ENCODE measurements around the gene LAMB2.

The LAMB2 gene

DNA sequence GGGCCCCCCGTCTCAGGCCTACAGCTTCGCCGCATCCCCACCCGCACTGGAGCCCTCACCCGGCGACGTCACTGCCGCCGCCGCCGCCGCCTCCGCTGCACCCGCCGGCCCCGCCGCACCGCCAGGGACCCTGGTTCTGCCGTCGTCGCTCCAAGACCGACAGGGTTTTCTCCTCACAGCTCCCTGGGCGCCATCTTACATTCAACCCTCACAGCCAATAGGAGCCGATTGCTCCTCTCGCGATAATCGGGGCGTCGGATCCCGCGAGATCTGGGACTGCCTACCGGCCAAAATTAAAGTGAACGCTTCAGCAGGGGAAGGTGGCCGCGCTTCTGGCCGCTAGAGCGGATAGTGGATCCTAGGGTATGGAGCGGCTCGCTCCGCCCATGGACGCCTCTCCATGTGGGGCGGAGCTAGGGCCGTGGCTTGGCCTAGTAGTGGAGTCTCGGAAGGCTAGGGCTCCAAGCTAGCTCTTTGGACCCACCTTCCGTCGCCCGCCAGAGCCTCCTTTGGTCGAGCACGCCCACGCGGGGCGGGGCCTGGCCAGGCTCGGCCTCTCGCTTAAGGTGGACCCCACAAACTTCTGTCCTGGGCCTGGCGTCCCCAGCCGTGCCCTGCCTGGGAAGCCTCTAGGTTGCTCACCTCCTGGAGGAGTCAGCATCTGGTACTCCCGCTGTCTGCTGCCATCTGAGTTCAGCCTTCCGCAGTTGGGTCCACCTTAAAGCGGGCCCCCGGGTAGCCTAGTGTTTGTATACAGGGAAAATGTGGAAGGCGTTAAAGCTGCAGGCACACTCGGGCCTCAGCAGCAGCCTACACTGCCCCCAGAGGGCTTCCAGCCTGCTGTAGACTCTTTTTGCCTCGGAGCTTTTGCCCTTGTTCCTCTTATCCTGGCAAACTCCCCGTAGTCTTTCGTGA is 38.7 kb downstream of the LAMB2 start, which contains the start of gene QRICH1:
Gene QRICH1, minus strand, starts transcription at position 219 of the 915 bp plus-strand sequence. CDS start 17,054 bp downstream, outside the sequence.
- H3K4me1 ChIP-seq (ENCODE audit: insufficient read depth, low read length): peaks cover 7% of the 10 kb centered on the region; the same call in 1 of the 2 replicates
- H3K9me3 ChIP-seq (ENCODE audit: insufficient read depth, low read depth, low read length): no peaks in the 10 kb centered on the region
- H3K27me3 ChIP-seq (ENCODE audit: insufficient read depth, low read length): no peaks in the 10 kb centered on the region
- under 1% methylated on average over 65 of the region's 65 CpGs for WGBS
- H3K36me3 ChIP-seq (ENCODE audit: insufficient read depth, low read length): peaks cover 53% of the 10 kb centered on the region
- peak within 1 kb of the TSS; percentile 100 for H3K27ac ChIP-seq (ENCODE audit: low read depth, low read length)
- peak within 1 kb of the TSS; percentile 86 for H3K9ac ChIP-seq (ENCODE audit: low read depth, low read length)
- peak within 1 kb of the TSS; percentile 80 for H3K4me3 ChIP-seq (ENCODE audit: low read length)

DNA sequence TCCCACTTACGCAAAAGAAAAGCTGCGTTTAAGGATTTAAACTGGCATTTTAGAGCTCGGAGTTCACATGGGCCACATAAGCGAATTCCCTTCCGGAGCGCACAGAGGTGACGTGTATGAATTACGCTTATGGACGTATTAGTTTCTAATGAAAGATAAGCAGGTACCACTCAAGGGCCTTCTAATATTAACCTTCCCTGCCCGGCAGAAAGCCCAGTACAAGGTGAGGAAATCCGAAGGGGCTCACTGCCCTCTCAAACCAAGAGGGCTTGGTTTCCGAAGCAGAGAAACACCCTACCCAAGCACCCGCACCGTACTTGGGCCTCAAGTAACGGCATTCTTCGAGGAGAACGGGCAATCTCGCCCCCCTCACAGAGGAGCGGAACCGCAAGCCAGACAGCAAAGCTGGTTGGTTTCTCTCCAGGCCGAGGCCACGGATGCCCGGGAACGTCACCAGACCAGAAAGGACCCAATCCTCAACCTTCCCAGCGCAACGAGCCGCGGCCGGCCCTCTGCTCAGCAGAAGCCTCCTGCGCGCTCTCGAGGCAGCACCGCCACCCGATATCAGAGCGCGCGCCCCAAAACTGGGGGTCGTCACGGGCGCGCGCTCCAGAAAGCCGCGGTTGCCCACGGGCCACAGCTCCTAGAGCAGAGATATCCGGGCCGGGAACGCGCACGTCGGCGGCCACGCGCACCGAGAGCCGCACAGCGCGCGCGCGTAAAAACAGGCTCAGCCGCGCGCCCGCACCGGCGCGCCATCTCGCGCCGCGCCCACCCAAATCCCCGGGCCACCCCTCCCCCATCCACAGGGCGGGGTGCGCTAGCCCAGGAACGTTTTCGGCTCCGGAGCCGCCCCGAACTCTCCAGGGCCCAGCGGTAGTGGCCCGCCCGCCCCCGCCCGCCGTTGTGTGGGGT is 39.7 kb downstream of the LAMB2 start:
- WGBS: under 1% methylated on average over 86 of the region's 86 CpGs
- Histone ChIP-seq H3K4me3 (ENCODE audit: low read length) (peak overlapping the region; percentile 80), H3K36me3 (ENCODE audit: insufficient read depth, low read length) (peaks cover 48% of the 10 kb centered on the region)

DNA sequence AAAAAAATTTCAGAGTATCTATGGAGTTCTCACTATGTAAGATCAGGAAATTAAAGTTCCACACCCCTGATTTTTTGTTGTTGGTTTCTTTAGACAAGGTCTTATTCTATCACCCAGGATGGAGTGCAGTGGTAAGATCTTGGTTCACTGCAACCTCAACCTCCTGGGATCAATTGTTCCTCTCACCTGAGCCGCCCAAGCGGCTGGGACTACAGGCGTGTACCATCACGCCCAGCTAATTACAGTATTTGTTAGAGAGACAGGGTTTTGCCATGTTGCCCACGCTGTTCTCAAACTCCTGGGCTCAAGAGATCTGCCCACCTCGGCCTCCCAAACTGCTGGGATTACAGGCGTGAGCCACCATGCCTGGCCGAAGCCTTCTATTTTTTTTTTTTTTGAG is 51.4 kb downstream of the LAMB2 start:
- Histone ChIP-seq H3K4me1 (ENCODE audit: insufficient read depth, low read length) (no peaks in the 10 kb centered on the region), H3K9me3 (ENCODE audit: insufficient read depth, low read depth, low read length) (no peaks in the 10 kb centered on the region), H3K36me3 (ENCODE audit: insufficient read depth, low read length) (peaks cover 38% of the 10 kb centered on the region), H3K4me3 (ENCODE audit: low read length) (no peak overlapping the region), H3K27me3 (ENCODE audit: insufficient read depth, low read length) (no peaks in the 10 kb centered on the region), H3K9ac (ENCODE audit: low read depth, low read length) (no peak overlapping the region), H3K27ac (ENCODE audit: low read depth, low read length) (no peak overlapping the region)
- WGBS: 96% methylated on average over 8 of the region's 8 CpGs

More for the DNA sequence above, 39.7 kb downstream of the LAMB2 start:
- H3K9ac ChIP-seq (ENCODE audit: low read depth, low read length): peak overlapping the region; percentile 86
- peaks cover 7% of the 10 kb centered on the region; the same call in 1 of the 2 replicates for H3K4me1 ChIP-seq (ENCODE audit: insufficient read depth, low read length)
- no peaks in the 10 kb centered on the region for H3K27me3 ChIP-seq (ENCODE audit: insufficient read depth, low read length)
- H3K27ac ChIP-seq (ENCODE audit: low read depth, low read length): peak overlapping the region; percentile 100
- no peaks in the 10 kb centered on the region for H3K9me3 ChIP-seq (ENCODE audit: insufficient read depth, low read depth, low read length)

DNA sequence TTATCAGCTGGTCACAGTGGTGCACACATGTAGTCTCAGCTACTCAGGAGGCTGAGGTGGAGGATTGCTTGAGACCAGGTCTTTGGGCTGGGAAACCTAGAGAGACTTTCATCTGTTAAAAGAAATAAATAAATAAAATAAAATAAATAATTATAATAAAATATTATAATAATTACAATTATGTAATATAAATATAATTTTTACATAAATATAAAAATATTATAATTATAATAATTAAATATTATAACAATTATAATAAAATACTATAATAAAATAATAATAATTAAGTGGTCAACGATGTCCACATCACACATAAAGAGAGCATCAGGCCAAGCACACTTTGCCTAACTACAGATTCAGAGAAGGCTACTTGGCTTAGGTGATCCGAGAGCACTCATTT is 53.6 kb downstream of the LAMB2 start:
- WGBS: 95% methylated on average over 2 of the region's 2 CpGs

DNA sequence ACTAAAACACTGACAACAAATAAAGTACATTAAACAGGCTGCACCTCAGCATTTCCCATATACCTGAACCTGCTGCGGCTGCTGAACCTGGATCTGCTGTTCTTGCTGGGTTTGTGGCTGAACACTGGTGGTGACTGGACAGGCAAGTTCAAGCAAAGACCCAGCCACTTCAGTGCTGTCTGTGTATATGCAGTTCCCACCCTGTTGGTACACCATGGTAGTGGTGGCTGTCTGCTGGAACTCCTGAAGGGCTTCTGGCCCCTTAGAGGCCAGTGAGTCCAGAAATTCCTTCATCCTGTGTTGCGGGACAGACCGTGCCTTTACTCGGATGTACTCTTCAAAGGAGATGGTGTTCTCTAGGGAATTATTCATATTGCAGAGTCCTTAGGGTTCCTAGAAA is 56.2 kb downstream of the LAMB2 start:
- H3K27ac ChIP-seq (ENCODE audit: low read depth, low read length): no peak overlapping the region
- H3K4me1 ChIP-seq (ENCODE audit: insufficient read depth, low read length): no peaks in the 10 kb centered on the region
- no peak overlapping the region for H3K4me3 ChIP-seq (ENCODE audit: low read length)
- peaks cover 77% of the 10 kb centered on the region for H3K36me3 ChIP-seq (ENCODE audit: insufficient read depth, low read length)
- WGBS: 89% methylated on average over 4 of the region's 4 CpGs
- no peaks in the 10 kb centered on the region for H3K27me3 ChIP-seq (ENCODE audit: insufficient read depth, low read length)
- no peaks in the 10 kb centered on the region for H3K9me3 ChIP-seq (ENCODE audit: insufficient read depth, low read depth, low read length)
- H3K9ac ChIP-seq (ENCODE audit: low read depth, low read length): no peak overlapping the region

More for the DNA sequence above, 53.6 kb downstream of the LAMB2 start:
- Histone ChIP-seq H3K9me3 (ENCODE audit: insufficient read depth, low read depth, low read length) (no peaks in the 10 kb centered on the region), H3K27ac (ENCODE audit: low read depth, low read length) (no peak overlapping the region), H3K36me3 (ENCODE audit: insufficient read depth, low read length) (peaks cover 51% of the 10 kb centered on the region), H3K27me3 (ENCODE audit: insufficient read depth, low read length) (no peaks in the 10 kb centered on the region), H3K4me1 (ENCODE audit: insufficient read depth, low read length) (no peaks in the 10 kb centered on the region), H3K4me3 (ENCODE audit: low read length) (no peak overlapping the region), H3K9ac (ENCODE audit: low read depth, low read length) (no peak overlapping the region)

DNA sequence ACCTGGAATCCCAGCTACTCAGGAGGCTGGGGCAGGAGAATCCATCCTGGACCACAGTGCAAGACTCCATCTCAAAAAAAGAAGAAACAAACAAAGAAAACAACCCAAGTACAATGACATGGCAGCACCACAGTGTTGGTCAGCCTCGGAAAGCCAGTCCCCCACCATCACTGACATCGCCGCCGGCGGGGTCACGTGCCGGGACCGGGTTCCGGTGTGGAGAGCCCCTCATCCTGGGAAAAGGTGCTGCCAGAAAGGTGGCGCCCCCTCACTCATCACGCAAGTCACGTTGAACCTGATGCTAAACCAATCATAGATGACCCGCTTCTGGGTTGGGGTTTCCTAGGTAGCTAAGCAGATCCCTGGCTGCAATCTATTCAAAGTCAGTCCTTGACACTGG is 56.7 kb downstream of the LAMB2 start:
- no peak overlapping the region for H3K9ac ChIP-seq (ENCODE audit: low read depth, low read length)
- WGBS: 97% methylated on average over 13 of the region's 13 CpGs
- H3K36me3 ChIP-seq (ENCODE audit: insufficient read depth, low read length): peaks cover 82% of the 10 kb centered on the region
- no peak overlapping the region for H3K4me3 ChIP-seq (ENCODE audit: low read length)
- H3K9me3 ChIP-seq (ENCODE audit: insufficient read depth, low read depth, low read length): no peaks in the 10 kb centered on the region
- H3K27me3 ChIP-seq (ENCODE audit: insufficient read depth, low read length): no peaks in the 10 kb centered on the region
- no peaks in the 10 kb centered on the region for H3K4me1 ChIP-seq (ENCODE audit: insufficient read depth, low read length)
- H3K27ac ChIP-seq (ENCODE audit: low read depth, low read length): no peak overlapping the region
